Epithelial cell of proximal tubule (primary cell): ENCODE results near the gene CADPS. TPM values are rescaled to one million over a fixed set of nuclear protein-coding genes. Genes with fewer than 3 reads are reported as not detected.

ENCODE experiments used
- DNase-seq: peaks from one replicate; pipeline ENCODE4 v3.0.0-alpha.2; 2011; ENCODE audit warnings: low read depth
- H3K4me3 ChIP-seq: 2 replicates; pipeline ENCODE4 v1.5.1; 2011; ENCODE audit warnings: low read depth, mild to moderate bottlenecking, low read length
- total RNA-seq: library from RNA; depleted of rRNA; stranded (reverse); fragments of >200 nt; gene quantifications from 2 replicates; pipeline ENCODE4 v1.2.3, GENCODE V29; 2015
- TF ChIP-seq, protein P1 (sequence below): conservative IDR thresholded peaks from 2 replicates; pipeline ENCODE4 v1.5.1; 2012; ENCODE audit warnings: low read depth, mild to moderate bottlenecking, low read length

The CADPS gene
- total RNA-seq, 1 donor from 2014 or later: not detected

DNA sequence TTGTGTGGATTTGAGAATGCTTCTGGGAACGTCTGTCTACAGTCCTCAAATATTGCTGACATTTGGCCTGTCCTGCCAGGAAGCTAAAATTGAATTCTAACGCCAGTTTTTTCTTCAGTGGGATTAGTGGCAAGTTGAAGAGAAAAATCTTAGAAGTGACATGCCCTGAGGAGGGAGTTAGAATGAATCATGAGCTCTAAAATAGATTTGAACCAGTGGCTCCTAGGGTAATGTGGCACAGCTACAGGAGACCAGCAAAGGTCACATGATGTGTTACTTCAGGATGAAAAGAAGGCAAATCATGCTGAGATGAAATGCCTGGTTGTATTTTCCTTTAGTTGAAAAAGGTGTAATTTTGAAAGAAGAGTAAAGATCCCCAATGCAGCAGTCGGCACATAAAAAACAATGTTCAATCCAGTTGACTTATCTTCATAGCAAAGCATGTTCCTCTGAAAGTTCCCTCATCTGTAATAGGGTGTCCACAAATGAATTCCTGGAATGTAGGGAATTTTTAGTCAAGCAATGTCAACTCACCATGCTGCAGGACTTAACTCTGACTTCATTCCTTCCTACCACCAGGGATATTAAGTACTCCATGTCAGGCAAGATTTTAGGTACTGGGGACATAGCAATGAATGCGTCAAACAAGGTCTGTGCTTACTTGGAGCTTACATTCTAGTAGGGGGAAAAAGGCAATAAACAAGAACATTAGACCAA is 171.6 kb downstream of the CADPS start:
- DNase-seq: no peak
- TF ChIP-seq, protein P1, sequence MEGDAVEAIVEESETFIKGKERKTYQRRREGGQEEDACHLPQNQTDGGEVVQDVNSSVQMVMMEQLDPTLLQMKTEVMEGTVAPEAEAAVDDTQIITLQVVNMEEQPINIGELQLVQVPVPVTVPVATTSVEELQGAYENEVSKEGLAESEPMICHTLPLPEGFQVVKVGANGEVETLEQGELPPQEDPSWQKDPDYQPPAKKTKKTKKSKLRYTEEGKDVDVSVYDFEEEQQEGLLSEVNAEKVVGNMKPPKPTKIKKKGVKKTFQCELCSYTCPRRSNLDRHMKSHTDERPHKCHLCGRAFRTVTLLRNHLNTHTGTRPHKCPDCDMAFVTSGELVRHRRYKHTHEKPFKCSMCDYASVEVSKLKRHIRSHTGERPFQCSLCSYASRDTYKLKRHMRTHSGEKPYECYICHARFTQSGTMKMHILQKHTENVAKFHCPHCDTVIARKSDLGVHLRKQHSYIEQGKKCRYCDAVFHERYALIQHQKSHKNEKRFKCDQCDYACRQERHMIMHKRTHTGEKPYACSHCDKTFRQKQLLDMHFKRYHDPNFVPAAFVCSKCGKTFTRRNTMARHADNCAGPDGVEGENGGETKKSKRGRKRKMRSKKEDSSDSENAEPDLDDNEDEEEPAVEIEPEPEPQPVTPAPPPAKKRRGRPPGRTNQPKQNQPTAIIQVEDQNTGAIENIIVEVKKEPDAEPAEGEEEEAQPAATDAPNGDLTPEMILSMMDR: no peak
- no peak overlapping the region for H3K4me3 ChIP-seq

DNA sequence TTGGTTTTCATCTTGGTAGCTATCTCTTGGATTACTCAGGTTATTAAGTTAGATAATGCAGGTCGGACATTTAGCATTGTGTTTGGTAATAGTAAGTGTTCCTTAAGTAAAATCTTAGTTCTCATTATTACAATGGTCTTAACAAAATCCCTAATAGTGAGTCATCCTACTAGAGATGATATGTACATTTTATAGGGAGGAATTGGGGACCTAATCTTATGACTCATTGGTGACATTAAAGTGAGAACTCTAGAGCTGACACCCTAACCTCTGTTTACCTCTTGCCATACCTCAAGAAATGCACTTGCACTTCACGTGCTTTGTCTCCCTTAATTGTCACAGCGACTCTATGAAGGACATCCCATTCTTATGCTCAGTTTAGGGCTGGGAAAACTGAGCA is 174.9 kb downstream of the CADPS start:
- TF ChIP-seq, protein P1: no peak
- DNase-seq: no peak
- no peak overlapping the region for H3K4me3 ChIP-seq

DNA sequence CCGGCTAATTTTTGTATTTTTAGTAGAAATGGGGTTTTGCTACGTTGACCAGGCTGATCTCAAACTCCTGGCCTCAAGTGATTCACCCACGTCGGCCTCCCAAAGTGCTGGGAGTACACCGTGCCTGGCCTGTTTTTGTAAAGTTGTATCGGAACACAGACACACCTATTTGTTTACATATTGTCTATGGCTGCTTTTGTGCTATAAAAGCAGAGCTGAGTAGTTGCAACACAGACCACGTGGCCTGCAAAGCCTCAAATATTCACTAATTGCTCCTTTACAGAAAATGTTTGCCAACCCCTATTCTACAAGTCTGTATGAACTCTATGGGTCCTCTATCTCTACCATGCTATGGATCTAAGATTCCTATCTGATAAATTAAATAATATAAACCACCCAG is 175.5 kb downstream of the CADPS start:
- TF ChIP-seq, protein P1: no peak
- no peak overlapping the region for H3K4me3 ChIP-seq
- DNase-seq: no peak

DNA sequence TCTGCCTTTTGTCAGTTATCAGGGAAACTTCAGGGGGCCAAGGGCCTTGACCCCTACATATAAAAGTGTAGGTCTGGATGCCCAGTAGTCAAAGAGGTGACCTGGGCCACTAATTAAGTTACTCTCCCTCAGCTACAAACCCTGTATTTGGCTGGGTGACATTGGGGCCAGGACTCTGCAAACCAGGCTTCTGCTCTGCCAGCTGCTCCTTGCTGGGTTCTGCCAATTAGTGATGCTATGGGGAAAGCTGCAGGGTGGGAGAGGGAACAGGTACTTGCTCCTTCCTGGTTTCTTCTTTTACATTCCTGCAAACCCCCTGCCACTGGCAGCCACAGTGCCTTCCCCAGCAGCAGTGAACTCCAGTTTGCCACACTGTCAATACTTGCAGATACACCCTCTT is 179.2 kb downstream of the CADPS start:
- TF ChIP-seq, protein P1: no peak
- no peak overlapping the region for H3K4me3 ChIP-seq
- no peak for DNase-seq

DNA sequence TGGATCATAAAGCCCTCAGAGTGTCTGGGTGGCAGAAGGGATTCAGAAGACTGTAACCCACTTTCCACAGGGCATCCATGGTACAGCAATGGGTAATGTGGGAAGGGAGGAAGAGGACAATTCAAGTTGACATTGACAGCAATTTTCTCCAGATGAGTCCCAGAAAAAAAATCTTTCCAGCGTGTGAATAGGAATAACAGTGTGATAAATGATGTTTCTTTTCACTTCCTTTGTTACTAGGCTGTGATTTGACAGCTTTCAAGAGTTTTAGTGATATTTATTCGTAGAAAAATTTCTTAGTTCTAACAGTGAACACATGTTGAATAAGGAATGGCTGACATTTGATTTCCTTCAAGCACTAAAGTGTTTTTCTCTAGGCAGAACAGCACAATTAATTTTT is 186.4 kb downstream of the CADPS start:
- TF ChIP-seq, protein P1: no peak
- no peak for DNase-seq
- no peak overlapping the region for H3K4me3 ChIP-seq

DNA sequence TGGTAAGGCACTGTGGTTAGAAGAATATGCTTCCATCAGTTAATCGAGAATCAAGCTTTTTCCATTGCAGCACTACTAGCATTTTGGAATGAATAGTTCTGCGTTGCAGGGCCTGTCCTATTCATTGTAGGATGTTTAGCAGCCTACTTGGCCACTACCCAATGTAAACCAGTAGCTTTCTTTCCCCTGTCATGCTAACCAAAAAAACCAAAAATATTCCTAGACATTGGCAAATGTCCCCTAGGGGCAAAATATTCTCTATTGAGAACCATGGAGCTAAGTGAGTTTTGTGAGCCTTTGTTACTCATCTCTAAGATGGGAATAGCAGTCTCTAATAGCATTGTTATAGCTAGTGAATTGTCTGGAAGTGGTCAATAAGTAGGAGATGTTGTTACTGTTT is 187.2 kb downstream of the CADPS start:
- DNase-seq: no peak
- TF ChIP-seq, protein P1: no peak
- no peak overlapping the region for H3K4me3 ChIP-seq

DNA sequence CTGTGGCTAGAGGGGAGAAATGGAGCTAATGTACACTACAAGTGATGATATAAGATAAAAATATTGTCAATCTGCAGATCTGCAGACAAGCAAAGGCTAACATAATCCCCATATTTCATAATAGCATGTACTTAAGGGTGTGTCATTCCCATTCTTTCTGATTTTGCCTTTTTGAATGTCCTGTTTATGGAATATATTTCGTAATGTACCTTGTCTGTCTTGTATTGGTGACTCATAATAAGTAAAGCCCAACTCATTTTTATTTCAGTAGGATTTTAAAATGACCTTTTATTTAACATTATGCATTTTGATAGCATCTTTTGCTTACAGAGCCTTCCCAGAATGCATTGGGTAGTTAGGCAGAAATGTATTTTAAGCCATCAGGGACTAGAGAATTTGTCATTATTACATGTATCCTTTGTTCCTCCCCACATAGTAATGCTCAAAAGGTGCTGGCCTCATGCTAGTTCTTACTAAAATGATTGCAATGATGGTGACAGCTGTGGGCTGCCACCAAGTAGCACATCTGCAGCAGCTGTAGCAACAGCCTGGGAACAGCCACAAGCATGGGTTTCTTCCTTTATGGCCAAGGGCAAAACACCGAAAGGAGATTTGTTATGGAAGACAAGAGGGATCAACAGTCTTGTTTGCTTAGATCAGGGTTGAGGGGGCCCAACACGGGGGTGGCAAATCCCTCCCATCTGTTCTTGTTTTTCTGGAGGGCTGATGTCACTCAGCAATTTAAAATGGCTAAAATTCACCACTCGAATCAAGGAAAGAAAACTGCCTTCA is 188.5 kb downstream of the CADPS start:
- DNase-seq: no peak
- TF ChIP-seq, protein P1: no peak
- no peak overlapping the region for H3K4me3 ChIP-seq
